ENCODE data around the gene PYDC1. TPM values are rescaled to one million over a fixed set of nuclear protein-coding genes. Genes with fewer than 3 reads are reported as not detected.
"Not testable (repeated sequence)": the region's sequence is repeated elsewhere in the genome, so short reads cannot be mapped to it uniquely, and the experiment has no call there.

PYDC1 gene
- total RNA-seq, 1 experiment from 2014 or later: not detected

- in situ Hi-C loops (cut with HindIII; ENCODE audit: low pct_unique_long_range_greater_than_20kb, low sequenced_read_pairs): no loop called here
- no peak for DNase-seq (ENCODE audit: low read depth)
These were observed 29.8 kb downstream of the PYDC1 start for GRCh38 chr16:31186930-31187807.

- no peak for DNase-seq (ENCODE audit: low read depth)
- in situ Hi-C loops (cut with HindIII; ENCODE audit: low pct_unique_long_range_greater_than_20kb, low sequenced_read_pairs): no loop called here
These were observed 30.8 kb downstream of the PYDC1 start for GRCh38 chr16:31186176-31186575.

GRCh38 chr16:31185339-31185738, 31.6 kb downstream of the PYDC1 start:
- in situ Hi-C loops (cut with HindIII; ENCODE audit: low pct_unique_long_range_greater_than_20kb, low sequenced_read_pairs): no loop called here
- DNase-seq (ENCODE audit: low read depth): no peak

GRCh38 chr16:31184888-31185287, 32.0 kb downstream of the PYDC1 start:
- DNase-seq (ENCODE audit: low read depth): no peak
- in situ Hi-C loops (cut with HindIII; ENCODE audit: low pct_unique_long_range_greater_than_20kb, low sequenced_read_pairs): no loop called here

- no peak for DNase-seq (ENCODE audit: low read depth)
- in situ Hi-C loops (cut with HindIII; ENCODE audit: low pct_unique_long_range_greater_than_20kb, low sequenced_read_pairs): no loop called here
These were observed 33.2 kb downstream of the PYDC1 start for GRCh38 chr16:31183432-31184428.

GRCh38 chr16:31182391-31182790, 34.5 kb downstream of the PYDC1 start:
- in situ Hi-C loops (cut with HindIII; ENCODE audit: low pct_unique_long_range_greater_than_20kb, low sequenced_read_pairs): no loop called here
- DNase-seq (ENCODE audit: low read depth): no peak

GRCh38 chr16:31181102-31181830, 35.7 kb downstream of the PYDC1 start:
- in situ Hi-C loops (cut with HindIII; ENCODE audit: low pct_unique_long_range_greater_than_20kb, low sequenced_read_pairs): no loop called here
- DNase-seq (ENCODE audit: low read depth): no peak

GRCh38 chr16:31179747-31180459, 37.0 kb downstream of the PYDC1 start, which contains the start of gene FUS:
Gene FUS (plus strand): TSS chr16:31180139. CDS start chr16:31180215, 76 bp downstream.
- peak; percentile 89 for DNase-seq (ENCODE audit: low read depth)
- in situ Hi-C loops (cut with HindIII; ENCODE audit: low pct_unique_long_range_greater_than_20kb, low sequenced_read_pairs): no loop called here

- DNase-seq (ENCODE audit: low read depth): no peak
- in situ Hi-C loops (cut with HindIII; ENCODE audit: low pct_unique_long_range_greater_than_20kb, low sequenced_read_pairs): no loop called here
These were observed 37.7 kb downstream of the PYDC1 start for GRCh38 chr16:31179219-31179746.

GRCh38 chr16:31177136-31177535, 39.8 kb downstream of the PYDC1 start:
- DNase-seq (ENCODE audit: low read depth): peak; percentile 61
- in situ Hi-C loops (cut with HindIII; ENCODE audit: low pct_unique_long_range_greater_than_20kb, low sequenced_read_pairs): no loop called here

- in situ Hi-C loops (cut with HindIII; ENCODE audit: low pct_unique_long_range_greater_than_20kb, low sequenced_read_pairs): not testable (repeated sequence)
These were observed 46.9 kb downstream of the PYDC1 start for GRCh38 chr16:31170048-31170447.

GRCh38 chr16:31168848-31169247, 48.1 kb downstream of the PYDC1 start:
- in situ Hi-C loops (cut with HindIII; ENCODE audit: low pct_unique_long_range_greater_than_20kb, low sequenced_read_pairs): no loop called here
- no peak for DNase-seq (ENCODE audit: low read depth)

More at GRCh38 chr16:31170048-31170447, 46.9 kb downstream of the PYDC1 start:
- DNase-seq (ENCODE audit: low read depth): not testable (repeated sequence)

GRCh38 chr16:31167315-31167714, 49.6 kb downstream of the PYDC1 start:
- in situ Hi-C loops (cut with HindIII; ENCODE audit: low pct_unique_long_range_greater_than_20kb, low sequenced_read_pairs): no loop called here
- no peak for DNase-seq (ENCODE audit: low read depth)

Other genes starting within 250 kb of the PYDC1 start
- 73.0 and 95.3 TPM in 2 replicates for gene HSD3B7, start 231.9 kb downstream of the PYDC1 start, total RNA-seq (2014; rRNA removed; shearing (Covaris generic); ENCODE audit: low replicate concordance)
- gene STX1B, start 206.5 kb downstream of the PYDC1 start, total RNA-seq (2014; rRNA removed; shearing (Covaris generic); ENCODE audit: low replicate concordance): 0.46 TPM in 1 of 2 replicates, not detected in the other
- gene STX4, start 183.6 kb downstream of the PYDC1 start, total RNA-seq (2014; rRNA removed; shearing (Covaris generic); ENCODE audit: low replicate concordance): 72.2 and 83.1 TPM in 2 replicates
- gene ZNF668, start 142.9 kb downstream of the PYDC1 start, total RNA-seq (2014; rRNA removed; shearing (Covaris generic); ENCODE audit: low replicate concordance): 16.1 and 18.3 TPM in 2 replicates
- 23.9 and 24.0 TPM in 2 replicates for gene ZNF646, start 142.7 kb downstream of the PYDC1 start, total RNA-seq (2014; rRNA removed; shearing (Covaris generic); ENCODE audit: low replicate concordance)
- 1.8 and 5.1 TPM in 2 replicates for gene PRSS53, start 128.2 kb downstream of the PYDC1 start, total RNA-seq (2014; rRNA removed; shearing (Covaris generic); ENCODE audit: low replicate concordance)
- gene VKORC1, start 122.3 kb downstream of the PYDC1 start, total RNA-seq (2014; rRNA removed; shearing (Covaris generic); ENCODE audit: low replicate concordance): 184 and 187 TPM in 2 replicates
- 68.7 and 83.0 TPM in 2 replicates for gene BCKDK, start 108.7 kb downstream of the PYDC1 start, total RNA-seq (2014; rRNA removed; shearing (Covaris generic); ENCODE audit: low replicate concordance)
- gene KAT8, start 99.5 kb downstream of the PYDC1 start, total RNA-seq (2014; rRNA removed; shearing (Covaris generic); ENCODE audit: low replicate concordance): 102 and 108 TPM in 2 replicates
- 2.9 and 4.4 TPM in 2 replicates for gene PRSS8, start 81.4 kb downstream of the PYDC1 start, total RNA-seq (2014; rRNA removed; shearing (Covaris generic); ENCODE audit: low replicate concordance)
- gene PRSS36, start 67.1 kb downstream of the PYDC1 start, total RNA-seq (2014; rRNA removed; shearing (Covaris generic); ENCODE audit: low replicate concordance): 0.17 and 10.6 TPM in 2 replicates
- gene FUS, start 37.0 kb downstream of the PYDC1 start, total RNA-seq (2014; rRNA removed; shearing (Covaris generic); ENCODE audit: low replicate concordance): 15.3 and 34.6 TPM in 2 replicates
- gene PYCARD, start 14.4 kb downstream of the PYDC1 start, total RNA-seq (2014; rRNA removed; shearing (Covaris generic); ENCODE audit: low replicate concordance): 198 and 228 TPM in 2 replicates
- not detected in 2 replicates for gene TRIM72, start 3.0 kb downstream of the PYDC1 start, total RNA-seq (2014; rRNA removed; shearing (Covaris generic); ENCODE audit: low replicate concordance)
- 2.0 and 3.6 TPM in 2 replicates for gene ITGAM, start 42.8 kb upstream of the PYDC1 start, total RNA-seq (2014; rRNA removed; shearing (Covaris generic); ENCODE audit: low replicate concordance)
- 9.7 and 18.6 TPM in 2 replicates for gene ITGAX, start 138.0 kb upstream of the PYDC1 start, total RNA-seq (2014; rRNA removed; shearing (Covaris generic); ENCODE audit: low replicate concordance)
- gene ITGAD, start 176.2 kb upstream of the PYDC1 start, total RNA-seq (2014; rRNA removed; shearing (Covaris generic); ENCODE audit: low replicate concordance): not detected in 2 replicates
- not detected in 2 replicates for gene COX6A2, start 211.2 kb upstream of the PYDC1 start, total RNA-seq (2014; rRNA removed; shearing (Covaris generic); ENCODE audit: low replicate concordance)
- gene ZNF843, start 225.7 kb upstream of the PYDC1 start, total RNA-seq (2014; rRNA removed; shearing (Covaris generic); ENCODE audit: low replicate concordance): 0.47 and 1.4 TPM in 2 replicates
- gene ARMC5, start 242.4 kb upstream of the PYDC1 start, total RNA-seq (2014; rRNA removed; shearing (Covaris generic); ENCODE audit: low replicate concordance): 19.3 and 22.5 TPM in 2 replicates

All from Caki2 (cell line).